Inflammatory macrophage (primary cell): Measurements from ENCODE around the gene POLN.
"Not testable (repeated sequence)": the region's sequence is repeated elsewhere in the genome, so short reads cannot be mapped to it uniquely, and the experiment has no call there.

ENCODE experiments used
- DNase-seq, 2 donors: peaks; one replicate each; pipeline ENCODE4 v3.0.0-alpha.2; 2020 to 2022

POLN gene

DNA sequence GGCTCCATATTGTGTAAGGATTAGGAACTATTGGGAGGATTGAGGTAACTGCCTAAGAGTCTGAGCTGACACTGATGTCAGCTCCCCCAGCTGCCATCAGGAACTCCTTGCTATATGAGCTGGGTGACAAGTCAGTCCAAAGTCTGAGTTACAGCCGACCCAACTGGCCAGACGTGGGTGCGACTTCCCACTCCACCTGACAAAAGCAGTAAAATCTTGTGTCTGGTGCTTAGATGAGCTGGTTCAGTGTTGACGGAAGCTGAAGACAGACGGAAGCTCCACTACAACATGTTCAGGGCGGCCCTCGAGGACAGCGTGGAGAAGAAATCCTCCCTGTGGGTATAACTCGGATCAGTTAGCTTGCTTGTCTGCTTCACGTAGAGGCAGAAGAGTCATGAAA, 205.6 kb downstream of the POLN start:
- DNase-seq, result no peak

DNA sequence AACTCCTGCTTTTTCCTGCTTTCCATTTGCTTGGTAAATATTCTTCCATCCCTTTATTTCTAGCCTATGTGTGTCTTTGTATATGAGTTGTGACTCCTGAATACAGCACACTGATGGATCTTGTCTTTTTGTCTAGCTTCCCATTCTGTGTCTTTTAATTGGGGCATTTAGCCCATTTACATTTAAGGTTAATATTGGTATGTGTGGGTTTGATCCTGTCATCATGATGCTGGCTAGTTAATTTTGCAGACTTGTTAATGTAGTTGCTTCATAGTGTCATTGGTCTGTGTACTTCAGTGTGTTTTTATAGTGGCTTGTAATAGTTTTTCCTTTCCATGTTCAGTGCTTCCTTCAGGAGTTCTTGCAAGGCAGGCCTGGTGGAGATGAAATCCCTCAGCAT, 210.8 kb downstream of the POLN start:
- not testable (repeated sequence) for DNase-seq

DNA sequence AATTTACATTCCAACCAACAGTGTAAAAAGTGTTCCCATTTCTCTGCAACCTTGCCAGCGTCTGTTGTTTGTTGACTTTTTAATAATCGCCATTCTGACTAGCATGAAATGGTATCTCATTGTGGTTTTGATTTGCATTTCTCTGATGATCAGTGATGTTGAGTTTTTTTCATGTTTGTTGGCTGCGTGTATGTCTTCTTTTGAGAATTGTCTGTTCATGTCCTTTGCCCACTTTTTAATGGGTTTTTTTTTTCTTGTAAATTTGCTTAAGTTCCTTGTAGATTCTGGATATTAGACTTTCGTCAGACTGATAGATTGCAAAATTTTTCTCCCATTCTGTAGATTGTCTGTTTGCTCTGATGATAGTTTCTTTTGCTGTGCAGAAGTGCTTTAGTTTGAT, 214.8 kb downstream of the POLN start:
- DNase-seq, result not testable (repeated sequence)

DNA sequence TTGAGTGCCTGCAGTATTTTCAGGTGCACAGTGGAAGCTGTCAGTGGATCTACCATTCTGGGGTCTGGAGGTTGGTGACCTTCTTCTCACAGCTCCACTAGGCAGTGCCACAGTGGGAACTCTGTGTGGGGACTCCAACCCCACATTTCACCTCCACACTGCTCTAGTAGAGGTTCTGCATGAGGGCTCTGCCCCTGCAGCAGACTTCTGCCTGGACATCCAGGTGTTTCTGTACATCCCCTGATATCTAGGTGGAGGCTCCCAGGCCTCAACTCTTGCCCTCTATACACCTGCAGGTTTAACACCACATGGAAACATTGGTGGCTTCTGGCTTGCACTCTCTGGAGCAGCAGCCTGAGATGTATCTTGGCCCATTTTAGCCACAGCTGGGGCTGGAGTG, 216.1 kb downstream of the POLN start:
- no peak for DNase-seq

DNA sequence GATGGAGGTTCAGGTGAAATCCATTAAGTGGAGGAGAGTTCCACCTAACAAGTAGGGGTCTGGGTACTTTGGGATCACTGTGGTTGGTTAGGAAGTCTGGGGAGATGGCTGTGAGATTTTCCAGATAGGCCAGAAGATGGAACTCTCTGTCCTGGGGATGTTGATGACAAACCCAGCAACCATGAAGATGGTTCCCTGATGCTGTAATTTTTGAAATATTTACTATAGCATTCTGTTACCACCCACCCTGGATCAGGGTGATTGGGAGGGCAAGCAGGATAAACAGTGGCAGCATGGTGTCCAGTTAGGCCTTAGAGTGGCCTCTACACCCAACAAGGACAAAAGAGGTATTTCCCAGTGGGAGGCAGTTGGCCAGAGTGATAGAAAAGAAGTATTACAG, 217.2 kb downstream of the POLN start:
- DNase-seq, result no peak
